HepG2 (cell line): Measurements from ENCODE around the gene C1orf35.

Source experiments
- CHD2 ChIP-seq: IDR thresholded peaks from 2 replicates; pipeline ENCODE4 v1.6.1; 2011; ENCODE audit warnings: low read depth, low read length, improper control_type of control experiment
- CTCF ChIP-seq: sonication (generic); formaldehyde crosslinking; IDR thresholded peaks from 2 replicates; pipeline ENCODE4 v1.5.0; 2020; ENCODE audit warnings: mild to moderate bottlenecking, missing genetic modification reagents, moderate library complexity
- DMTF1 ChIP-seq: sonication (generic); formaldehyde crosslinking; IDR thresholded peaks from 2 replicates; pipeline ENCODE4 v1.4.0; 2020; ENCODE audit warnings: mild to moderate bottlenecking, missing genetic modification reagents
- GABPA ChIP-seq, 2 experiments: IDR thresholded peaks; 2 replicates each; pipeline ENCODE4 v1.6.1; 2011 to 2016; ENCODE audit warnings: low read depth in 2 of 2, low read length in 1 of 2, missing biosample characterization in 1 of 2, missing genetic modification characterization in 1 of 2
- HINFP ChIP-seq: sonication (generic); formaldehyde crosslinking; IDR thresholded peaks from 2 replicates; pipeline ENCODE4 v1.4.0; 2020; ENCODE audit warnings: low read depth, mild to moderate bottlenecking, missing genetic modification reagents
- MAX ChIP-seq: IDR thresholded peaks from 2 replicates; pipeline ENCODE4 v1.6.1; 2012; ENCODE audit warnings: inconsistent platforms
- SIN3A ChIP-seq: IDR thresholded peaks from 2 replicates; pipeline ENCODE4 v1.6.1; 2011; ENCODE audit warnings: low read depth, mild to moderate bottlenecking, control low read depth, low read length, borderline replicate concordance
- SP1 ChIP-seq, 2 experiments: fragments of 450-650 bp in 1 of 2; sonication (generic) in 1 of 2; formaldehyde crosslinking in 1 of 2; IDR thresholded peaks; 2 replicates each; pipeline versions ENCODE4 v1.4.0 to v1.6.1; 2016 to 2020; ENCODE audit warnings: missing genetic modification reagents in 1 of 2
- YY1 ChIP-seq: IDR thresholded peaks from 2 replicates; pipeline ENCODE4 v1.6.1; 2011; ENCODE audit warnings: low read length, low read depth, moderate library complexity, mild to moderate bottlenecking; ENCODE audit not compliant: insufficient read depth, insufficient replicate concordance
- ZHX1 ChIP-seq: sonication (generic); formaldehyde crosslinking; IDR thresholded peaks from 2 replicates; pipeline ENCODE4 v1.8.1; 2022; ENCODE audit warnings: low read depth, mild to moderate bottlenecking, missing genetic modification reagents

GRCh38 chr1:228076796-228077430 is 26.2 kb downstream of the C1orf35 start:
- no peak for TF ChIP-seq CHD2
- no peak for TF ChIP-seq MAX
- TF ChIP-seq HINFP (CRISPR knock-in tag) = no peak
- TF ChIP-seq ZHX1 (CRISPR knock-in tag) = no peak
- no peak for TF ChIP-seq CTCF (CRISPR knock-in tag)
- no peak for TF ChIP-seq YY1
- no peak for TF ChIP-seq SIN3A
- no peak for TF ChIP-seq DMTF1 (CRISPR knock-in tag)
- TF ChIP-seq GABPA (IDR thresholded peaks at IDR 0.05; ENCODE audit: low read depth, low read length) = no peak
- TF ChIP-seq GABPA (CRISPR knock-in tag; IDR thresholded peaks at IDR 0.05; ENCODE audit: low read depth) = no peak
- no peak for TF ChIP-seq SP1 (IDR thresholded peaks at IDR 0.05)
- TF ChIP-seq SP1 (CRISPR knock-in tag; IDR thresholded peaks at IDR 0.05) = no peak
